HG03575 (cell line): ENCODE data around the gene MS4A8.
"Not testable (repeated sequence)": the region's sequence is repeated elsewhere in the genome, so short reads cannot be mapped to it uniquely, and the experiment has no call there.

Experiments used
- ATAC-seq: cut with Tn5 transposase; IDR thresholded peaks from one replicate; pipeline ENCODE4 v1.9.1; 2021; ENCODE audit not compliant: unreplicated experiment, insufficient number of reproducible peaks, low FRiP score; ENCODE audit errors: extremely low read depth

Gene MS4A8

DNA sequence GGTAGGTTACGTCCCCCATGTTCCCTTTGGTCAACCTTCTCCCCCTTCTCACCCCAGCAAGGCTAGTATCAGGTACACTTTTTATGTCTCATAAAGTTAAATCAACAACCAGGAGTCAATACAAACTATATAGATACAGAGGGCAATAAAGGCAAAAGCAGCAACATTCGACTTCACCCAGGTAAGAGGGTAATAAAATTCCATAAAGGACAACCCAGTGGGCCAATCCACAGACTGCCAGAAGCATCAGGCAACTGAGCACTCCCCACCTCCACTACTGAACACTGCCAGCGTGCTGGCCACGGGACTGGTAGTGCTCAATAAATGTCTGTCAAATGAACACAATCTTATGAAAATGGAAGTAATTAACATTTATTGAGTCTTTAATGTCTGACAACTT, 20.0 kb downstream of the MS4A8 start:
- no peak for ATAC-seq

DNA sequence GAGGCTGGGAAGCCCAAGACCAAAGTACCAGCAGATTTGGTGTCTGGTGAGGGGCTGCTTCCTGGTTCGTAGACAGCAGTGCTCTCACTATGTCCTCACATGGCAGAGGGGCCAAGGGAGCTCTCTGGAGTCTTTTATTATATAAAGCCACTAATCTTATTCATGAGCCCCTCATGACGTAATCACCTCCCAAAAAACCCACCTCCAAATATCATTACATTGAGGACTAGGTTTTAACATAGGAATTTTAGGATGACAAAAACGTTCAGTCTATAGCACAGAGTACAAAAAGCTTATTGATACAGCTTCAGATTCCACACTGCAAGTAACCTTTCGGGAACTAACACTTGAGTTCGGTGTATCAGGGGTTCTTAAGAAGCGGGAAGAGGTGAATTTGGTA, 21.0 kb downstream of the MS4A8 start:
- ATAC-seq = no peak

- ATAC-seq = no peak
These were observed 25.0 kb downstream of the MS4A8 start, which contains the start of gene MS4A18 for GRCh38 chr11:60724420-60724819. TSS of gene MS4A18 (plus strand) at chr11:60724720.

DNA sequence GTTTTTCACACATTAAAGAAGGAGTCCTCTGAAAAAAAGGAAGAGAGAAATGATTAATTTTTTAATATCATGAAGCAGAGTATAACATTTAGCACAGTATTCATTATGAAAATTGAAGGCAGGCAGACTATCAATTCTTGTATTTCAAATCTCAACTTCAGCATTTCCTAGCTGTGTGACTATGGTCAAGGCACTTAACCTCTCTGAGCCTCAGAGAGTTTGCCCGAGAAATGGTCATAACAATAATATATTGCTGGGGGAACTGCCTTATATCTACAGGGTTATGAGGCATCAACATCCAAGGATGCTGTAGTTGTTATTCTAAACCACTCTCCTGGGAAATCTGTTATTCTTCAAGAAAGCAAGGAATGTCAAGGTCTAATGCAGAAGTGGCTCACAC, 26.2 kb downstream of the MS4A8 start:
- no peak for ATAC-seq

DNA sequence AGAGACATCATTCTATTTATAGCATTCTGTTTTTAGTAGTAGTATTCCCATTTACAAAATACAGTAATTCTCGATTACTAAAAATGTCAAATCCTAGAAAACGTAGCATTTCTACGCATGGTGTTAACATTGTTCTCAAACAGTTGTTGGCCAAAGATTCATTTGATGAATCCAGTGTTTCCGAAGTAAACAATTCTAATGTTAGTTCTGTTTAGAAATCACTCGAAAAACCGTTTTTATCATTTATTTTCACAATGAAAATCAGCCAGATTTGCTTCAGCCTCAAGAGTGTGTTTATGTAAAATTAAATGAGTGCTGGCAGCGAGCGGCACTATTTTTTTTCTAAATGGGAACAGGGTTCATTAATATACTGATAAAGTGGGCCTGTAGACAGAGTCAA, 32.2 kb downstream of the MS4A8 start:
- no peak for ATAC-seq

- no peak for ATAC-seq
These were observed 34.9 kb downstream of the MS4A8 start for GRCh38 chr11:60734279-60734678.

DNA sequence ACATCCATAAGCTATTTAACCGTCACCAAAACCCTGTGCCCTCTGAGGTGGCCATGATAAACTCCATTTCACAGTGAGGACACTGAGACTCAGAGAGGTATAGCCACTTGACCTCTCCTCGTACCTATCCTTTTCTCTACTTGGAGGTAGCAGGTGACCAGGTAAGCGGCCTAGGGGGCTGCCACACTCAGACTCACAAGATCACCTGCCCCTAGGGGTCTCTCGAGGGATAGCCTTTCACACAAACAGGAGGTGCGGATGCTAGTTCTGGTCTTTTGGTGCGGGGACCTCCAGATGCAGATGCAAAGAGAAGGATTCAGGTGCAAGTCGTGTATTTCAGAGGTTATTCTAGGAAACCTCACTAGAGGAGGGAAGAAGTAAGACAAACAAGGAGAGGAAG, 39.7 kb downstream of the MS4A8 start:
- no peak for ATAC-seq

GRCh38 chr11:60740573-60740972, 41.2 kb downstream of the MS4A8 start:
- ATAC-seq = no peak

GRCh38 chr11:60741421-60741820, 42.0 kb downstream of the MS4A8 start:
- ATAC-seq = no peak

- ATAC-seq = no peak
These were observed 43.6 kb downstream of the MS4A8 start for GRCh38 chr11:60743058-60743457.

DNA sequence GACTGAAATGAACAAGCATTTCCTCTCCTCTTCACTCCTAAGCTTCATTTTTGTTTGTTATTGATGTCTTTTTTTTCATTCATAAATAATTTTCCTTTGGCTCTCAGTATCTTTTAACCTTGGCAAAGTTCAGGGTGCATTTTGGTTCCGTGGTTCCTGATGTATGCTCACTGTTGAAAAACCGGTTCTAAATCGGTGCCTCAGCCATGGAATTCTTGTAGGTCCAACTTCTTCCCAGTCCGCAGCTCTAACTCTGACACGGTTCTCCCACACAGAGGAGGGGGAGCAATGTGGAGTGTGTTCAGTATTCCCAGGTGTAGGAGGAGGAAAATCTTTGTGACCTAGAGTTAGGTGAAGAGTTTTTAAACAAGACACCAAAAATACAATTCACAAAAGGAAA, 44.7 kb downstream of the MS4A8 start:
- ATAC-seq = no peak

- no peak for ATAC-seq
These were observed 48.0 kb downstream of the MS4A8 start for GRCh38 chr11:60747359-60747873.

DNA sequence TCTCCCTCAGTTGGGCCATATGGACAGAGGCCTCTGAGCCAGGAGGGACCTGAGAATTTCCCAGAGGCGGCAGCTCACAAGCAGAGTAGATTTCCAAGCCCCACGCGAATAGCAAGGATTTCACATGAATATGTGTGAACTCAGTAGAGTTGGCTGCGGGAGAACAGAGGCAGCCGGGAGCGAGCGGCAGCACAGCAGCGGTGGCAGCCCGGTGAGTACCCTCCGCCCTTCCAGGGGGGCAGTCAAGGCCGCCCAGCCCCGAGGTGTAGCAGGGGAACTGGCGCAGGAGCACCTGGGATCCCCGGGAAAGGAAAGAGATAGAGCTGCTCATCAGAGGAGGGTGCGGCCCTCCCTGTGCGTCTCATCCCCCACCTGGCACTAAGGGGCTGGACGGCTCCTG, 48.8 kb downstream of the MS4A8 start:
- ATAC-seq = no peak

GRCh38 chr11:60748821-60749220, 49.4 kb downstream of the MS4A8 start:
- ATAC-seq = no peak

- no peak for ATAC-seq
These were observed 51.5 kb downstream of the MS4A8 start for GRCh38 chr11:60750911-60751310.

- ATAC-seq = no peak
These were observed 53.9 kb downstream of the MS4A8 start for GRCh38 chr11:60753309-60753708.

- ATAC-seq = no peak
These were observed 55.5 kb downstream of the MS4A8 start for GRCh38 chr11:60754887-60755286.

- no peak for ATAC-seq
These were observed 57.1 kb downstream of the MS4A8 start, which contains the start of gene MS4A15 for GRCh38 chr11:60756307-60757032. TSS of gene MS4A15 (plus strand) at chr11:60756867. CDS start at chr11:60763734, 6,867 bp downstream.

DNA sequence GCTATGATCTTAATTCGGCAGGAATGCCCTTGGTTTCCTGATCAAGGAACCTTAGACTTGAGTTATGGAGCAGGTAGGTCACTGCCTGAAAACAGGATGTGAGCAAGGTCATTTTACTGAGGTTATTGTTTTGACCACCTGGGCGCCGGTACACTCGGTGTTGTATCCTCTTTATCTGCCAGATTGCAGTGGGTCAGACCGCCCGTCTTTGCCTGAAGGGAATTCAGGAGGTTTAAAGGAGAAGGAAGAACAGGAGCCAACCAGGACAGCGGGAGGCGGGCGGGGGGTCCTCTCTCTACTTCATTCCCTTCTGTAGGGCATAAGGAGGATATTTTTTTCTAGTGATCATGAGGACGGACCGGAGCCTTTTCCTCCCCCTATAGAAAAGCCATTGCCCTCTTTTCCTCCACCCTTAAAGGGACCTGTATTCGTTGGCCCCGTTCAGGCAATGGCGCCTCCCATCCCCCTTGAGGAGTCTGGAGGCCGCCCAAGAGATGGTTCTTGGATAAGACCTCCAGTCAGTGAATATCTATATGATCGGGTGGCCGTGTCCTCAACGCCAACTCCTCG, 57.9 kb downstream of the MS4A8 start:
- ATAC-seq = no peak

- not testable (repeated sequence) for ATAC-seq
These were observed 59.3 kb downstream of the MS4A8 start for GRCh38 chr11:60758671-60759070.
